GM21390 (cell line): ENCODE data around the gene MRGPRD.

Experiments used
- ATAC-seq: cut with Tn5 transposase; IDR thresholded peaks from one replicate; pipeline ENCODE4 v1.9.1; 2021; ENCODE audit not compliant: unreplicated experiment

The MRGPRD gene, protein sequence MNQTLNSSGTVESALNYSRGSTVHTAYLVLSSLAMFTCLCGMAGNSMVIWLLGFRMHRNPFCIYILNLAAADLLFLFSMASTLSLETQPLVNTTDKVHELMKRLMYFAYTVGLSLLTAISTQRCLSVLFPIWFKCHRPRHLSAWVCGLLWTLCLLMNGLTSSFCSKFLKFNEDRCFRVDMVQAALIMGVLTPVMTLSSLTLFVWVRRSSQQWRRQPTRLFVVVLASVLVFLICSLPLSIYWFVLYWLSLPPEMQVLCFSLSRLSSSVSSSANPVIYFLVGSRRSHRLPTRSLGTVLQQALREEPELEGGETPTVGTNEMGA

DNA sequence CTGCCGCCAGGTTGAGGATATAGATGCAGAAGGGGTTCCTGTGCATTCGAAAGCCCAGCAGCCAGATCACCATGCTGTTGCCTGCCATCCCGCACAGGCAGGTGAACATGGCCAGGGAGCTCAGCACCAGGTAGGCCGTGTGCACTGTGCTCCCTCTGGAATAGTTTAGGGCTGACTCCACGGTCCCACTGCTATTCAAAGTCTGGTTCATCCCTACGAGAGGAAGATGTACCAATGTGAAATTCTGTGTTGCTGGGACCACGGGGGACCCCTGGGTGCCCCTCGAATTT, at the start of gene MRGPRD:
Gene MRGPRD, minus strand, starts transcription at position 211 of the 290 bp plus-strand sequence. Its CDS starts 0 bp downstream, at position 211.
- no peak for ATAC-seq

DNA sequence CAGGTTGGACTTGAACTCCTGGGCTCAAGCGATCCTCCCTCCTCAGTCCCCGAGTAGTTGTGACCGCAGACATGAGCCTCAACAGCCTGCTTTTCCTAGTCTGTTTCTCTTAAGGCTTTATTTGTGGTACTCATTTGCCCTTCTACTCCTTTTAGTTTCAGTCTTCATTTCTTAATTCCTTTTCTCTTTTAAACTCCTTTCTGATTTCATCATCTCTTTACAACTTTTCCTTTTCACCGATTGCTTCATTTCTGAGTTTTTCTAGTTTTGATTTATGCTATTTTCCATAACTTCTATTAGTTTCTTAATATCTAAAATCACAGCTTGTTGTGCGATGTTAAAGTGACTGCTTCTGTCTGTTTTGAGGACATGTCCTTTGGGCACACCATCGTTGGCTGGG, 49.5 kb upstream of the MRGPRD start:
- ATAC-seq, result no peak

DNA sequence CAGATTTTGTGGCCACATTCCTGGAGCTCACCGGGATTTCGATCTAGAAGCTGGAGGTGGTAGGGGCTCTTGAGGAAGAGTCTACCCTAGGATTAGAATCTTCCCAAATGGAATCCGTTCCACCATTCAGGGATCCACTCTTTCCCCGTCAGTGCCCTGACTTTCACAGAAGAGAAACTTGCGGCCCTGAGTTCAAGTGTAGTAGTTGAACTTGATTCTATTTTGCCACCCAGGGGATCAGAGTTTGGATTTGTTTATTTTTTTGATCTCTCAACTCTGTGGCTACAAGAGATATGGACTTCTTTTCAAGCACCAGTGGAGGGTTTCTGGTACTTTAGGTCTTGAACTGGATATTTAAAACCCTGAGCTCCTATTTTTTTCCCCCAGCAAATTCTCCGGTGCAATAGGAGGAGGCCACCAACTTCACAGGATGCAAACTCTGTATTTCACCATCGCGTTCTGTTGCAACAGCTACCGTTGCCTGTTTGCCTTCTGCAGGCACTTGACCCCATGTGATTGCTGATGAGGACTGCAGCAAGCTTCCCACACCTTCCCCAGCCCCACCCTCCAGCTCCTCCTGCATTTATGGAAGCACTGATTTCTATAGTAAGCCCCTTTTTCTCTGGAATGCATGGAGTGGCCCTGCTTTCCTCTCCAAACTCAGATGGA, 47.1 kb upstream of the MRGPRD start:
- no peak for ATAC-seq

DNA sequence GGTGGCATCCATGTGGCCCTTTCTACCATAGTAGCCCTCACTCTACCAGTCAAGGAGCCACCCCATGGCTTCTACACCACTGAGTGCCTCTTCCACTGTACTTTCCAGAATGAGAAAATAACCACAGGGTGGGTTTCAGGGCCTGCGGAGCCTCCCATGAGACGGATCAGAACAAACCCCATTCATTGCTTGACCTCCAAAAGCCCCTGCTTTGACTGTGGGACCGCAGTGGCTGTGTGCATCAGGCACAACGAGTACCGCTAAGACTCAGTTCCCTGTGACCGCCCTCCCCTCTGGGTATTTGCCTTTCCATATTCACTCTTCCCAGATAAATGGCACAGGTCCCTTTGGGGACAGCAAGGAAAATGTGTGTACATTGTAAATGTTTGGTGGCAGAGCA, 43.7 kb upstream of the MRGPRD start:
- ATAC-seq, result no peak

DNA sequence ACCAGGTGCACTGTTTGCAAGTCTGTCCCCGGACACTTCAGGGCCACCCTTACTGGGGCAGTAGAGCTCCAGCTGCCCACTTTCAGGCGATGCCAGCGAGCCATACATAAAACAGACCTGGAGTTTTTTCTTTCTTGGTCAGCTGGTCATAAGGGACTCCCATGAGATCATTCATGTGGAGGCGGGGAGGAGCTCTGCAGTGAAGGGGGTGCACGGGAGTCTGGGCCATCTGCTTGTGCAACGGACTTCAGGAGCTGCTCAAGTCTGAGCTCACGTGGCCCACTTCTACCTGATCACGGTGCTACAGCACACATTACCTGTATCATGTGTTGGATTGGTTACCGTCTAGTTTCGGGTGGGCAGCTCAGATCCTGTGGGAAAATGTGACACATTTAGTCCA, 41.5 kb upstream of the MRGPRD start:
- no peak for ATAC-seq

DNA sequence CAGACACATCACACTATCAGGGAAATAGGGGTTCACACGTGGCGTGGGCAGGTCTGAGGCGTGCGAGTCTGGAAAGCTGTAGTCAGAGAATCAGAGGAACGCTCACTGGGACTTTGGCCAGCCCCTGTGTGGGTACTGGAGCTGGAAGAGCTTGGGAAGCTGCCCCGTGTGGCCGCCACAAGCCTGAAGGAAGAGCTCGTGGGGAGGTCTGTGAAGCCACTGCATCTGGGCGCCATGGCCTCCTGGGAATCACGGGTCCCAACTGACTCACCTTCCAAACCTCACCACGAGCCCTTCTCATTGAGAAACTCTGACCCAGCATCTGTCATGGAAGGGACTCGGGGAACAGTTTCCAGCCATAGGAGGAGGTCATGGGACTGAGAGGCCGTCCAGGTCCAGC, 38.1 kb upstream of the MRGPRD start:
- no peak for ATAC-seq

DNA sequence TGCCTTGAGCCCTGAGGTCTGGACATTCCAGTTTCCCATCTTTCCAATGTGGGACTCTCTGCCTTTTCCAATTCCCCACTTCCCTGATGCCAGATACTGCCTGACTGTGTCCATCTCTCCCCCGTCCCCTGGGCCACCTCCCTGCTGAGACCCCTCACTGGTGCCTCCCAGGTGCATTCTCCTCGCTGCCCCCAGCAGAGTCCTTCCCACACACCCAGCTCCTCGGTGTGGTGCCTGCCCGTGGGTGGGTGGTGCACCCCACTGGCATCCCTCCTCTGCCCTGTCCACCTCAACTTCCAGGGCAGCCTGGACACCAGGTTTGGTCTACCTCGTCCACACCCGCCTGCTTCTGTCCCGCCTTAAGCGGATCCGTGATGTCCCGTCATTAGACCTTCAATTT, 37.2 kb upstream of the MRGPRD start:
- no peak for ATAC-seq

DNA sequence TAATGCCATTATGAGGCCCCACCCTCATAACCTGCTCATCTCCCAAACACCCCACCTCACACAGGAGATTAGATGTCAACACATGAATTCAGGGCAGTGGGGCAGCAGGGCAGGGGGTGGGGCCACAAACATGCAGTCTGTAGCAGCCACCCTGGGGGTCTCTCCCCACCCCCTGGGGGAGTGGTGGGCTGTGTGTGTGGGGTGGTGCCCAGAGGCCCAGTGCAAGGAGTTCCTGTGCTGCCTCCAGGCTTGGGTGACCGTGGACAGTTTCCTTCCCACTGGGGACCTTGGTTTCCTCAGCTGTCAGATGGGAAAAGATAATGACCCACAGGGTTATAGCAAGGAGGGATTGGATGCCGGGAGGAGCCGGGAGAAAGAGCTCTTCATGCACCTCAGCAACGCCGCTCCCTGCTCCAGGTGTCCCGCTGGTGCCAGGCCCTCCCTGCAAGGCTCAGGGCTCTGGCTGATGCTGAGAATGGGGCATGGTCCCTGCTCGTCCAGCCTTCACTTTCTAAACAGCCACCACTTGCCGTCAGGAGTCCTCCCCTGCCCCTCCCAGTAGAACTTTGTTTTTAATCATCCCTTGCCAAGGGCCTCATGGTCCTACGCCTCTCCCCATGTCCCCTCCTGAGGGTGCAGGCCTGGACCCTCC, 34.2 kb upstream of the MRGPRD start:
- no peak for ATAC-seq

DNA sequence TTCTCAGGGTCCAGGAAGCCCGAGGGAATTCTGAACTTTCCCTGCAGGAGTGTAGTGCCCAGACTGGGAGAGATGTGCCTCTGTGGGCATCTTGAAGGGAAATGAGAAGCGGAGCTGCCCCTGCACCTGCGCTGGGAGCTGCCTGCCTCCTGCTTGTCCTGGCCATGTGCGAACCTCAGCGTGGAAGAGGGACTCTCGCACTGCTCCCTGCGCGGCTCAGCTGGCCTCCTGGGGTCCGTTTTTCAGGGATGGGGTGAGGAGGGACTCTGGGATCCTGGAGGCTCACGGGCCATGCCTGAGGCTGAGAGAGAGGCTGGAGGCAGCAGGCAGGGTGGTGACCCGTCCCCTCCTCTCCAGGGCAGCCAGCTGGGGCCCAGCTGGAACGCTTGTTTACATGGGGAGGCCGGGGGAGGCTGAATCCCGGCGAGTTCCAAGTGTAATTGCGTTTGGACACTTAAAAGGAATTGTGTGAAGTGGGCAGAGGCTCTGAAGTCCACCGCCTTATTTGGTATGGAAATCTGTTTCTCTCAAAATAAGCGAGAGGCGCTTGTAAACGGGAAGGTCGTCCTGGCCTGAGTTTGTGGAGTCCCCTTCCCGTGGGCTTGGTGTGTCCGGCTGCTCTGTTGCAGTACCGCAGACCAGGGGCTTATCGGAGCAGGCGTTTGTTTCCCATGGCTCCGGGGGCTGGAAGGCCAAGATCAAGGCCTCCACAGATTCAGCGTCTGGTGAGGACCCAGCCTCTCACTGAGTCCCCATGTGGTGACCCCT, 33.5 kb upstream of the MRGPRD start:
- no peak for ATAC-seq

DNA sequence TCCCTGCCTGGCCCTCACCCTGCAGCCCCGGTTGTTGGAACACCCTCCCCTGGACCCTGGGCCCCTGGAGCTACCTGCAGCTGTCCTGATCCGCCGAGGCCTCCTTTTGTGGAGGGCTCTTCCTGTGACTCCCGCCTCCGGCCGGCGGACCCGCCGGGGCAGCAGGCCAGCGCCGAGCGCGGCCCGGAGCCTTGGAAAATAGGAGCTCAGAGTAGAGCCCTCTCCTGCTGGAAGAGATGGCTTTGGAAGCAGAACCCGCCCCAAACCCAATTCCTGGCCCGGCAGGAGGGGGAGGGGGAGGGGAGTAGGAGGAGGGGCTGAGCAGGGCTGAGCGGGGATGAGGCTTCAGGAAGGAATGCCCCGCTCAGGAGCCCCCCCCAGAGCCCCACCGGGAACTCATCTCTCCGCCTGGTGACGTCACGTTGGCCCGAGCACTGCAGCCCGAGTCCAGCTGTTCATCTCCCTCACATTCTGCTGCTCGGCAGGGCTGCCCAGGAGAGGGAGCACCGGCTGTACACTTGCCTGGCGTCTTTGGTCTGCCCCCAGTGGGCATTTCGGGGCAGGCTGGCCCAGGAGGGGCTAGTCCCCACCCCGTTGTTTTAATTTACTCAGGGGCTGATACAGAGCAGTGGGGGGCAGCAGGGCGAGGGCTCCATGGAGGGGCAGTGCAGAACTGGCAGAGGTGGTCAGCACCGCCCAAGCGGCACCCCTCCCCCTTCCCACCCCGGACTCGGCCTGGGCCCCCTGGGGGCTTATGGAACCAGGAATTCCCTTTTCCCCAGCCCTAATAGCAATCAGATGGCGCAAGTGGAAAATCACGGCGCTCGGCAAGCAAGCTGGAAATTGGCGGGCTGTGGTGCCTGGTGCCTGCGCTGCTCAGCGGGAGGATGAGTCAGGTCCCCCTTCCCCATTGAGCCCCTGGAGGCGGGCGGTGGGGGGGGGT, 32.5 kb upstream of the MRGPRD start, which contains the start of gene MRGPRF:
Gene MRGPRF, minus strand, starts transcription at position 238 of the 943 bp plus-strand sequence. CDS start 3,345 bp downstream, outside the sequence.
- no peak for ATAC-seq

DNA sequence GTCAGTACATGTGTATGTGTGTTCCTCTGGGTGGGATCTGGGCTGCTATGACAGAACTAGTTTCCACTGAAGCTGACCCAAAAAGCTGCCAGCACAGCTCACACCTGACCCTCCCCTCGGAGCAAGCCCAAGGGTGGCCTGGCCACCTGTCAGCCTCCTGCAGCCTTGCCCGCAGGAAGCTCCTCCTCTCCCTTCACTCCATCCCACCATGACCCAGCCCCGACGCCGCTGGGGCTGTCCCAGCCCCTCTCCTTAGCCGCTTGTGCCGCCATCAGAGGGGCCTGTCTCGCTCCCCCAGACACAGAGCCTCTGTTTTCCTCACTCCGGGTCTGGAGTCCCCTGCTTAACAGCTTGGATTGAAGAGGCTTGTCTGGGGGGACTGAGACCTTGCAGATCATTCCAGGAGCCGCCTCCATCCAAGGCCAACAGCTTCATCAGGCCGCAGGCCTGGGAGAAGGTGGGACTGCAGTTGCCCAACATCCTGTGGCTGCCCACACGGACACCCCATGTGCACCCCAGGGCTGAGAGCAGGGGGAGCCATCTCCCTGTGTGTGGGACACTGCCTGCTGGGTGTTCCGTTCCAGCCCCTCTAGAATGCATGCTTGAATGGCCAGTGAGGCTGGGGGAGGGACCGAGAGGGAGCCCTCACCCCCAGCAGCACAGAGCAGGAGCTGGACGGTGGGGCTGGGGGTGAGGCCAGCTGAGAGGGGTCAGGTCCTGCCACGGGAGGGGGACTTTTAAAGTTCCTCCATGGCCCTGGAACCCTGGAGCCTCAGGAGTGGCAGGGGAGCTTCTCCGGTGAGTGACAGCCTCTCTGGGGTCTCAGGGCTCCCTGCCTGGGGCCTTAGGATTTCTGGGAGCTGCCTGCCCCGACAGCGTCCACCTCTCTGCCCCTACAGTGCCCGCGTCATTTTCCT, 31.6 kb upstream of the MRGPRD start:
- no peak for ATAC-seq

DNA sequence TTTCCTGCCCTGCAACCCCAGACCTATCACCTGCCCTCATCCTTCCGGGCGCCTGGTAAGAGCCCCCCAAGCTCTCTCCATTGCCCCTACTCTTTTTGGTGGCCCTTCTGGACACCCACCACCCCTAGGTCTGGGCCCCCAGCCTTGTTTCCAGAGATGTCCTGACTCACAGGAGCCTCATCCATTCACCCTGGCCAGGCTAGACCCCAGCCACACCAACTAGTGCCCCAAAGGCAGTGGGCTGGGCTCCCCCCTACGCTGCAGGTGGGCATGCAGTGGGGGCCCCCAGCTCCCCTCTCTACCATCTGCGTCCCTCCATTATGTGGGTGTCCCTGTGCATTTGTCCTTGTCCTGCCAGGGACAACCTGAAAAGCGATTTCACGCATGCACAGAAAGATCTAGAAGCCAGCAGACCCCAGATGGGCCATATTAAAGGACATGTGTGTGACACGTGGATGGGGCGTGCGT, 30.9 kb upstream of the MRGPRD start:
- ATAC-seq, result no peak

DNA sequence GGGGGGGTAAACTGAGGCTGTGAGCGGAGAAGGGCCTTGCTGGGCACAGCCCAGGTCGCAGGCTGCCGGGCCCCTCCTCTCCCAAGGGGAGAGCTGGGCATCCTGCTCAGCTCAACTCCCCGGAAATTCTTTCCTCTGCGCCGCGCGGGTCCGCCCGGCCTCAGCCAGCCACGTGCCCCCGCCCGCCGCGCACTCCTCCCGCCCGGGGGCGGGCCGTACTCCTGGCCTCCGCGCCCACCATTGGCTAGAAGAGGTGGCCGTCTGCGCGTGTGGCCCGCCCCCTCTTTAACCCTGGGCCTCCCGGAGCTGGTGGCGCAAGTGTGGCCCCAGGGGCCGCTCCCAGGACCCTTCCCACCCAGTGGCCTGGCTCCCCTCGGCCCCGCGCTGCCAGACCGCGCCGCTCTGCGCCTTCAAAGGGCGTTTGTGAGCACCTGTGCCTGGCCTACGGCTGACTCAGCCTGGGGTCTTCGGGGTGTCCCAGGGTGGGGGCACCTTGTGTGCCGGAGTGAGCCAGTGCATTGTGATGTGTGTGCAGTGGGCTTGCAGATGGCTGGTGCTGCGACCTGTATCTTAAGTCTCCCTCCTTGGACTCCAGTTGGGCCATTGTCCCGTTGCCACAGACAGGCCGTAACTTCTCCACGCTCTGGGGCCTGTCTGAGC, 30.3 kb upstream of the MRGPRD start:
- ATAC-seq, result no peak

DNA sequence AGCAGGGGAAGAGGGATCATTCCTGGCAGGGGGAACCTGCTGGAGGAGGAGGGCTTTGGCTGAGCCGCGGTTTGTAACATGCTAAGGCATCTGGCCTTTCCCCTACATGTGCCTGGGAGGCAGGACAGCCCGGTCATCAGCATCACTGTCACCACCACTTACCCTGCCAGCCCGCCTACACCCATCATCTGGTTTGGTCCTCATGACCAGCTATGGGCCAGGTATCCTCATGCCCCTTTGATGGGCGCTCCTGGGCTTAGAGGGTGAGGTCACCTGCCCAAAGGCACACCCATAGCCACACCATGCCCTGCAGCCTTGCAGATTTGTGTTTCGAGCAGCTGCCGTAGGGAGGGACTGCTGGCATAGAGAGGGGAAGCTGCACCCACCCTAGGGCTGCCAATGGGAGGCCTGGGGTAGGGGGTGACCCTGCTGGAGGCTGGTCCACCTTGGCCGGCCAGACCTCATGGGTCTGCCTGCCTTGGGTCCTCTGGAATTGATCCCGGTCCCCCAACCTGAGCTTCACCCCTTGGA, 29.6 kb upstream of the MRGPRD start:
- ATAC-seq, result no peak

DNA sequence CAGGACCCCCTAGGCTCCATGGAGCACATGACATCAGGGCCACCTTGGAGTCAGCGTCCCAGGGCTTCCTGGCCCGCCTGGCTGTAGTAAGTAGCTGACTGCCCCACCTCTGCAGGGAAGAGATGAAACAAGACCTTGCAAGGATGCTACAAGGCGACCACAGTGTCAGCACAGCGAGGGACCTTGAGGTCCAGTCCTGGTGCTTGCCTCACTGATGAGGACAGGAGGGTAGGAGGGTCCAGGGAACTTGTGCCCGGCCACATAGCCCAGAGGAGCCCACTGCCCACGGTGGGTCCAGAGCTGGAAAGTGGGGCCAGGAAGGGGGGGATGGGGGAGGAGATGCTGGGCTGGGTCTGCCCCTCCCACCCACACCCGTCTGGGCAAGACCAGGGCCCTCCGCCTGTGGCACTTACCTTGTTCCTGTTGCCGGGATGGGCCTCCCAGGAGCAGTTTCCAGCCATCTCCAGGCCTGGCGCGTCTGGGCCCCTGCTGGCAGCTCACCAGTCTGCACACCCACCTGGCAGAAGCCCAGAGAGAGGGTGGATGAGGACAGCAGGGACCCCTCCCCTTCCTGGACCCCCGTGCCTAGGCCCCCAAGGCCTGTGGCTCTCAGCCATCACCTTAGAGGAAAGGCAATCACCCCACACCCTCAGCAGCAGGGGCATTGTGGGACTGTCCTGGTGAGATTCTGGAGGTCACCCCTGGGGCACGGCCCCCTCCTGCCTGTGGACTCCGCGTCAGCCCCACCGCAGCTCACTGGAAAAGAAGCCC, 28.8 kb upstream of the MRGPRD start:
- no peak for ATAC-seq

DNA sequence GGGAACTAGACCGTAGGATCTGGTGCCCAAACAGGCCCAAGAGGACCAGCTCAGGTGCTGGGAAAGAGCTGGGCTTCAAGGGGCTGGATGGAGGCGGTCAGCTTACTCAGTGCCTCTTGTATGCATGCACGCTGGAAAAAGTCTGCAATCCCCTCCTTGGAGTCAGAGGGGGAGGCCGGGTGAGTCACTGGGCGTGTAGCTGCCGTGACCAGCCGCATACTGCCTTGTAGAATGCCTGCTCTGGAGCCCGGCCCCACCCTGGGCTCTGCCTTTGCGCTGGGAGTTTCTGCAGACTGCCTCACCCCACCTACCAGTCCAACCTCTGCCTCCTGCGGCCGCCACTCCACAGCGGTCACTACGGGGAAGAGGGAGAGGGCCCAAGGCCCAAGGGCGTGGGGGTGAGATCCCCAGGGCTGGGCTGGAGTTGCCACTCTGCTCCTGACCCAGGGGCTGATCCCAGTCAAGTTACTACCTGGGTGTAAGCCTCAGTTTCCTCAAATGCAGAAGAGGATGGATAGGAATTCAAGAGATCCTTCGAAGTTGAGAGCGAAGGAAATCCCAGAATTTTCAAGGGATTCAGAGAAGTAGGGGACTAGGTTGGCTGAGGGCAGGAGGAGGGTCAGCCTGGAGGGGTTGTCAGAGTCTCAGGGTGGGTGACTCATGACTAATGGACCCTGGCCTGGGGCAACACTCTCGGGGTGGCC, 28.1 kb upstream of the MRGPRD start:
- no peak for ATAC-seq

DNA sequence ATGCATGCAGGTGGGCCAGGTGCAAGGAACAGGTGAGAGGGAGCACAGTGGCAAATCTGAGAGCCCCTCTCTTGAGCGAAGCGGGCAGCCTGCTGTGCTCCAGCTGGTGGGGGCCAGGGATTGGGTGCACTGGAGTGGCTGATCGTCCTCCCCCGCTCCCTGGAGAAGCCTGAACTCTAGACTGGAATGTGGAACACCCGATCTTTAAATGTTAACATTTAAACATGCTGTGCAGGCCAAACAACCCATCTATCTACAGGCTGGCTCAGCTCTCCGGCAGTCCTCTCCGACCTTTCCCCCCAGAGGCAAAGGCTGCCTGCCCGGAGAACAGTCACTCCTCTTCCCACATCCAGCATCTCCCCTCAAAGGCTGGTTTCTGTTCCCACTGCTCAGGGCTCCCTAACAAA, 27.2 kb upstream of the MRGPRD start:
- ATAC-seq, result no peak
